ENCODE data around the gene DPM1. TPM values are rescaled to one million over a fixed set of nuclear protein-coding genes. Genes with fewer than 3 reads are reported as not detected.

The DPM1 gene
- total RNA-seq, 1 experiment from 2014 or later, result 126 TPM

DNA sequence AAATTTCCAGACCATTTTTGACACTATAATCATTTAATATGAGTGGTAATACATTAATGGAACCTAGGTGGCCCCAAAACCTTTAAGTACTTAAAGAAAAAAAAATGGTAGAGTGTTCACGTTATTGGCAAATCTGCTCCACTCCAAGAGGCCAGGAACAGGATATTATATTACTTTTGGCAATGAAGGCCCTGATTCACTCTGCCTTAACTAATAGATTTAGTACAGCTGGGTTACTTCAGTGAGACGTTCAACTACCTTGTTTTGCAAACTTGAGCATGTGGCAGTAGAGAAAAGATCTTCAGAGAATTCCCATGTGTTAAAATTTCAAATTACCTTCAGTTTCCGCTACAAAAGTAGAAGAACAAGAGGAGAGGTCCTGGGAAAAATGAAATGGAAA lies 39.9 kb downstream of the DPM1 start:
- in situ Hi-C loops (cut with HindIII; ENCODE audit: low pct_unique_long_range_greater_than_20kb, low sequenced_read_pairs), result loop anchor here (25.0 kb wide), 1 partner anchor 106 kb away; no protein-coding TSS in a partner anchor
- no peak for DNase-seq (ENCODE audit: low read depth, low spot score)

DNA sequence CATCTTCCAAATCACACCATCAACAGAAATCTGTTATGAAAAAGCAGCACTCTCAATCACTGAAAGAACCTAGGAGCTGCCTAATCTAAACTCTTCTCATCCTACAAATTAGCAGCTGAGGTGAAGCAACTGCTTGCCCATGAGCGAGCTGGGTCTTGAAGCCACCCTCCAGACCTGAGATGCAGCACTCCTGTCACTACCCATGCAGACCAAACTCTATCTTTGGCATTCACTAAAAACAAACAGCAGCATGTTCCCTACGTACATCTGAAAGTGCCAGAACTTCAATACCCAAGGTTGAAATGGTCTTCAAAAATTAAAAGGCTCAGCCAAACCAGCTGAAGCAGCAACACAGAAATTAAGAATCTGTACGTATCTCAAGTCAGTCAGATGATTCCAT lies 41.4 kb downstream of the DPM1 start:
- in situ Hi-C loops (cut with HindIII; ENCODE audit: low pct_unique_long_range_greater_than_20kb, low sequenced_read_pairs), result loop anchor here (25.0 kb wide), 1 partner anchor 105 kb away; no protein-coding TSS in a partner anchor
- no peak for DNase-seq (ENCODE audit: low read depth, low spot score)

DNA sequence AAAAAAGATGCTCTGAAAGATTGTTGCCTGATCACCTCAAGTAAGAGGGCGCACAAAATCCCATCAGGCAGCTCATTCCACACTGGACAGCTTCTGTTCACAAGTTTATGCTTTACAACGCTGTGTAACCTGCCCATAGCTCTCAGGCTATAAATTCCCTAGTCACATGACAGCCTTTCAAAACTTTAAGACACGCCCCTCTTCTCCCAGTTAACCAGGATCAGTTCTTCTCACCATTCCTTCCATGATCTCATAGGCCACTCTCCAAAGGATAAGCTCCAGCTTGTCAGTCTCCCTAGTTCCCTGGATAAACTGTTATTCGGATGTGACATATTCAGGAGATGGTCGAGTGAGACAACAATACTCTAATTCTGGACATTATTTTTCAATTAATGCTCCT lies 42.1 kb downstream of the DPM1 start:
- peak; percentile 67 for DNase-seq (ENCODE audit: low read depth, low spot score)
- in situ Hi-C loops (cut with HindIII; ENCODE audit: low pct_unique_long_range_greater_than_20kb, low sequenced_read_pairs), result loop anchor here (25.0 kb wide), 1 partner anchor 104 kb away; no protein-coding TSS in a partner anchor

DNA sequence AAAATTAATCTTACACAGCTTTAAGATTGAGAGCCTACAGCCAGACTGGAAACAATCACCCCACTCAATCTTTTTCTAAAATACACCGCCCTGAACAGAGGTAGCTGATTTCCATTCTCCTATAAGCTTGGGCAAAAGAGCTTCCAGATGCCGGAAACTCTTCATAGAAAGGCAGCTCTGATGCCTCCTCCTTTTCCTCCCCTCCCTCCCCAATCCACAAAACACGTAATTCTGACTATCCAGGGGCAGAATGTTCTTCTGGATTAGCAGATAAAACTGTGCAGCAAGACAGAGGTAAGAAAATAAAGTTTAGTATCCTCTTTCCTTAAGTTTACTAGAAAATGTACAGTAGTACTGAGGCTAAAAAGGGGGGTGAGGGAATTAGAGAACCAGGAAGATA lies 42.9 kb downstream of the DPM1 start:
- in situ Hi-C loops (cut with HindIII; ENCODE audit: low pct_unique_long_range_greater_than_20kb, low sequenced_read_pairs), result loop anchor here (25.0 kb wide), 1 partner anchor 103 kb away; no protein-coding TSS in a partner anchor
- no peak for DNase-seq (ENCODE audit: low read depth, low spot score)

DNA sequence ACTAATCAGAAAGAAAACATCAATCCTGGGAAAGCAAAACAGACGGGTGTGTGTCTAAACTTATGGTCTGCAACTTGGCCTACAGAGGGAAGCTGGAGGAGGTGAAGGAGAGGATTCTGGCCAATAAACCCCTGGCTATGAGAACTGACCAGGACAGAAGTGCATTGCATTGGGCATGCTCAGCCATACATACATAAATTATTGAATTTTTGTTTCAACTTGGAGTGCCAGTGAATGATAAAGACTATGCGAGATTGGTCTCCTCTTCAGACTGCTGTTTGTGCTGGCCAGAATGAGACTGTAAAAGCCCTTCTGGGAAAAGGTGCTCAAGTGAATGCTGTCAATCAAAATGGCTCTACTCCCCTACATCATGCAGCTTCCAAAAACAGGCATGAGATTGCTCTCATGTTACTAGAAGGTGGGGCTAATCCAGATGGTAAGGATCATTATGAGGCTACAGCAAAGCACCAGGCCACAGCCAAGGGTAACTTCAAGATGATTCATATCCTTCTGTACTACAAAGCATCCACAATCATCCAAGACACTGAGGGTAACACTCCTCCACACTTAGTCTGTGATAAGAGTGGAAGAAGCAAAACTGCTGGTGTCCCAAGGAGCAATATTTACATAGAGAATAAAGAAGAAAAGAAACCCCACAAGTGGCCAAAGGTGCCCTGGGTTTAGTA lies 44.5 kb downstream of the DPM1 start:
- DNase-seq (ENCODE audit: low read depth, low spot score), result no peak
- in situ Hi-C loops (cut with HindIII; ENCODE audit: low pct_unique_long_range_greater_than_20kb, low sequenced_read_pairs), result loop anchor here (25.0 kb wide), 1 partner anchor 102 kb away; no protein-coding TSS in a partner anchor

DNA sequence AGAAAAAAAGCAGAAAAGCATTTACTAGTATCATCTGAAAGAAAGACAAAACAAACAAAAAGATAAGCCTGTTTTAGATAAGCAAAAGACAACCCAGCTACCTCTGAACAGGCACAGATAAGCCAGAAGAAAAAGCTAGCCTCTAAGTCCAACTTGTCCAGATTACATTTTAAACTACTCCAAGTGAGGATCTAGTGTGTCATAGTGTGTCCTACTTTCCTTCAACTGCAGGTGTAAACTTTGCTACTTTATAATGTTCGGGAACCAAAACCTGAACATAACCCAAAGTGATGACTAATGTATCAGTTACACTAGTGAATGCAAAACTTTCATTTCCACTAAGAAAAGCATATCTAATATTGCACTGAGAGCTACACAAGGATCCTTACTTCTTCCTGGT lies 46.6 kb downstream of the DPM1 start:
- in situ Hi-C loops (cut with HindIII; ENCODE audit: low pct_unique_long_range_greater_than_20kb, low sequenced_read_pairs), result loop anchor here (25.0 kb wide), 1 partner anchor 99 kb away; no protein-coding TSS in a partner anchor
- DNase-seq (ENCODE audit: low read depth, low spot score), result no peak

DNA sequence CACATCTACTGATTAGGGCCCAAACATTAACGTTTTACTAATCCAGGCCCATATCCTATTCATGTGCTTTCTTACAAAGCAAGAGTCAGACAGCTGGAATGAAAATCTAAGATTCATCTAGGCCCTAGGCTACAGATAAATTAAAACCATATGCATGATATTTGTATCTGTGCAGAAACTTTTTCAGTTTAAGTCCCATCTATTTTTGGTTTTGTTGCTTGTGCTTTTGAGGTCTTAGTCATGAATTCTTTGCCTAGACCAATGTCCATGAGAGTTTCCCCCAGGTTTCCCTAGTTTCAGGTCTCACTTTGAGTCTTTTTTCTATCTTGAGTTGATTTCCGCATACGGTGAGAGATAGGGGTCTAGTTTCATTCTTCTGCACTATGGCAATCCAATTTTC lies 47.3 kb downstream of the DPM1 start:
- no peak for DNase-seq (ENCODE audit: low read depth, low spot score)
- in situ Hi-C loops (cut with HindIII; ENCODE audit: low pct_unique_long_range_greater_than_20kb, low sequenced_read_pairs), result loop anchor here (25.0 kb wide), 1 partner anchor 99 kb away; no protein-coding TSS in a partner anchor

DNA sequence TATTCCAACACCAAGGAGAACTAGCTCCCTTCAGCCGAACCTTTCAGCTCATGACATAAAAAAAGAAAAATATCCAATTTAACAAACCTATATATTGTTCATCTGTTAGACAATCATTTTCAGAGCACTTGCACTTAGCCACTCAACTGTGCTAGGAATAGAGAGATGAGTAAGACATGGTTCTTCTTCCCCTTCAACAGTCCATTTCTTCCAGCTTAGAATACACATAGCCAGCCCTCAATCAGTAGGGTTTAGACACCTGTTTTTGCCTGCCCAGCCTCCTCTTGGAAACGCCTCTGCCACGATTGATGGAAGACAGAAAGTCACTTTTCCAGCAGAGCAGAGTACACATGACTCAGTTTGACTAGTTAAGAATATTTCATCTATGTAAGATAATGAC lies 48.9 kb downstream of the DPM1 start:
- in situ Hi-C loops (cut with HindIII; ENCODE audit: low pct_unique_long_range_greater_than_20kb, low sequenced_read_pairs), result loop anchor here (25.0 kb wide), 1 partner anchor 97 kb away; no protein-coding TSS in a partner anchor
- DNase-seq (ENCODE audit: low read depth, low spot score), result no peak

DNA sequence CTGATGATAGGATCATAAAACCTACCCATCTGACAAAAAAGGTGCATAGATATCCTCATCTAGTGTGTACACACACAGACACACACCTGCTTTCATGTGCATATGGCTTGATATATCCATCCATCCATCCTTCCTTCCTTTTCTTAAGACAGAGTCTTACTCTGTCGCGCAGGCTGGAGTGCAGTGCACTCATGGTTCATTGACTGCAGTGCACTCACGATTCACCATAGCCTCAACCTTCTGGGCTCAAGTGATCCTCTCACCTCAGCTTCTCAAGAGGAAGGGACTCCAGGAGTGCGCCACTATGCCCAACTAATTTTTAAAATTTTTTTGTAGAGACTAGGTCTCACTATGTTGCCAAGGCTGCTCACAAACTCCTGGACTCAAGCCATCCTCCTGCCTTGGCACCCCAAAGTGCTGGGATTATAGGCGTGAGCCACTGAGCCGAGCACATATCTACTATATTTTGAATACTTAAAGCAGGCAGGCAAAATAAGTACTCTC lies 54.2 kb downstream of the DPM1 start:
- in situ Hi-C loops (cut with HindIII; ENCODE audit: low pct_unique_long_range_greater_than_20kb, low sequenced_read_pairs), result loop anchor here (25.0 kb wide), 1 partner anchor 92 kb away; no protein-coding TSS in a partner anchor
- no peak for DNase-seq (ENCODE audit: low read depth, low spot score)

DNA sequence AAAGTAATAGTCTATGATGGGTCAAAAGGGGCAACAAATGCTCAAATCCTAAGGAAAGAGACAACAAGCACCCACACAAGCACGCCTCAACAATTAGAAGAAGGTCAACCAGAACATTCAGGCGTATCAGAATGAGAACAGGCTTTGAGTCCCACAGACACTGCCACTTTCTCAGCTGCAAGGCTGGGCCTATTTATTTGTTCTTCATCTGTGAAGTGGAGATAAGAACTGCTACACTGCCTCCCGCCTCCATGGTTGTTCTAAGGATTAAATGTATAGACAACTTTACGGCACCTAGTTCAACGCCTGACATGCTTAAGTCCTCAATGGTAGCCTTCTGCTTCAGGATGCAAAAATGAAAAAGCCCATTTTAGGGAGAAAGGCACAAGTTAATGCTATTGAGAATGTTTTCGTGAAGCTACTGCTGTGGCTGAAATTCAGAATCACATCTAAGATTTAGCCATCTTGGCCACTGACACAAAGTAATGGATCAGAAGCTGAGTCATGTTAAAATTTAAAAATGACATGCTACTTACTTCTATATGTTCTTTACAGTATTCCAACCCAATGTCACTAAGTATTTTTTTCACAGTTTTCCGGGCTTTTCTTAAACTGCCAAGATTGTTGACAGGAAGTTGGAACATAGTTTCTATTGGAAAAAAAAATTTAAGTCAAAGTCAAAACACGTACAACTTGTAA lies 54.8 kb downstream of the DPM1 start:
- in situ Hi-C loops (cut with HindIII; ENCODE audit: low pct_unique_long_range_greater_than_20kb, low sequenced_read_pairs), result loop anchor here (25.0 kb wide), 1 partner anchor 91 kb away; no protein-coding TSS in a partner anchor
- no peak for DNase-seq (ENCODE audit: low read depth, low spot score)

DNA sequence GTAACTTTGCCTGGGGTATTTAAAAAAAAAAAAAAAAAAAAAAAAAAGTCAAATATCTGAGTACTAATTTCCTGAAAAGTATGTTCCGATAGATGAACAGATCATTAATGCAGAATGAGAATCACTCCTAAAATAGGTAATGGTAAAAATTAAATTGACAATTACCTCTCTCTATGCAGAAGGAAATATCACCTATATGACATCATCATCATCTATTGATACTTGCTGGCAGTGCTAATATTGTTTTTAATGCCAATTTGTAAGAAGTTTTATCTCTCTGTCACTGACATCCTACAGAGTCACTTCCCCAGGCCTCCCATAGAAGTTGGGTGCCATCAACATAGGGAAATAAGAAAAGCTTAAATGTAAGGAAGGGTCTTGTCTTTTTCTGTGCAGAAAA lies 57.0 kb downstream of the DPM1 start:
- in situ Hi-C loops (cut with HindIII; ENCODE audit: low pct_unique_long_range_greater_than_20kb, low sequenced_read_pairs), result loop anchor here (25.0 kb wide), 1 partner anchor 89 kb away; no protein-coding TSS in a partner anchor
- DNase-seq (ENCODE audit: low read depth, low spot score), result no peak

DNA sequence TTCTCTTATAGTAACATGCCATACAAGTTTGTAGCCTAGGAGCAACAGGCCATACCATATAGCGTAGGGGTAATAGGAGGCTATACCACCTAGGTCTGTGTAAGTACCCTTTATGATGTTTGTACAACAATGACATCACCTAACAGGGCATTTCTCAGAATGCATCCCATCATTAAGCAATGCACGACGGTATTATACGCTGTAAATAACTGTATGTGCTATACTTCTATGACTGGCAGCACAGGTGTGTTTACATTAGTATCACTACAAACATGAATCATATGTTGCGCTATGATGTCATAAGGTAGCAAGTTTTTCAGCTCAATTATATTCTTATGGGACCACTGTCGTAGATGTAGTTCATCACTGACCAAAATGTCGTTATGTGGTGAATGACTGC lies 58.1 kb downstream of the DPM1 start:
- in situ Hi-C loops (cut with HindIII; ENCODE audit: low pct_unique_long_range_greater_than_20kb, low sequenced_read_pairs), result loop anchor here (25.0 kb wide), 1 partner anchor 88 kb away; no protein-coding TSS in a partner anchor

DNA sequence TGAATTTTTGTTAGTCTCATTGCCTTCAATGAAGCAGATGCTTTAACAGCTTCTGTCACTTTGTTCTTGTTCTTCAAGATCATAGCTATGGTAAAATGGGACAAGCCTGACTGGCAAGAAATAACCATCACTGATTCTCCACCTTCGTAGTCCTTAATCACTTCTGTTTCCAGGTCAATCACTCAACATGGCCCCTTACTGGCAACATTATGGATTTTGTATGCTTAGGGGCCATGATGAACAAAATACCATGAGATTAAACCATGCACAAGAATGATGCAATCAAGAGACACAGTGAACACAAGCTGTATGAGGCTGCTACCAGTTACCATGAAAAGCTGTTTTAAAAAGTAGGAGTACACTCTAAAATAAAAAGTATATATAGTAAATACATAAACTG lies 59.9 kb downstream of the DPM1 start:
- in situ Hi-C loops (cut with HindIII; ENCODE audit: low pct_unique_long_range_greater_than_20kb, low sequenced_read_pairs), result no loop called here

More for the DNA sequence above, 58.1 kb downstream of the DPM1 start:
- DNase-seq (ENCODE audit: low read depth, low spot score), result no peak

DNA sequence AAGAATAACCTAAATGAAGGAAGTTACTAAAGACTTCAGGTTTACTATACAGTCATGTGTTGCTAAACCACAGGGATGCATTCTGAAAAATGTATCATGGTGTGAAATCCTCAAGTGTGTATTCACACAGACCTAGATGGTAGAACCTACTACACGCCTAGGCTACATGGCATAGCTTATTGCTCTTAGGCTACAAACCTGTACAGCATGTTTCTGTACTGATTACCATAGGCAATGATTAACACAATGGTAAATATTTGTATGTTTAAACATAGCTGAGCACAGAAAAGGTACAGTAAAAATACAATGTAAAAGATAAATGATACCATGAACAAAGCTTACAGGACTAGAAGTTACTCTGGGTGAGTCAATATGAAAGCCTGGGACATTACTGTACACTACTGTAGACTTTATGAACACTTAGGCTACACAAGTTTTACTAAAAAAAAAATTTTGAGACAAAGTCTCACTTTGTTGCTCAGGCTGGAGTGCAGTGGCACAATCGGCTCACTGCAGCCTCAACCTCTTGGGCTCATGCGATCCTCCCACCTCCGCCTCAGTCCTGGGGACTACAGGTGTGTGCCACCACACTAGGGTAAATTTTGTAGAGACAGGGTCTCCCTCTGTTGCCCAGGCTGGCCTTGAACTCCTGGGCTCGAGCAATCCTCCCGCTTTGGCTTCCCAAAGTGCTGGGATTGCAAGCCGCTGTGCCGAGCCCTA lies 63.1 kb downstream of the DPM1 start:
- in situ Hi-C loops (cut with HindIII; ENCODE audit: low pct_unique_long_range_greater_than_20kb, low sequenced_read_pairs), result no loop called here

More for the DNA sequence above, 59.9 kb downstream of the DPM1 start:
- DNase-seq (ENCODE audit: low read depth, low spot score), result no peak

DNA sequence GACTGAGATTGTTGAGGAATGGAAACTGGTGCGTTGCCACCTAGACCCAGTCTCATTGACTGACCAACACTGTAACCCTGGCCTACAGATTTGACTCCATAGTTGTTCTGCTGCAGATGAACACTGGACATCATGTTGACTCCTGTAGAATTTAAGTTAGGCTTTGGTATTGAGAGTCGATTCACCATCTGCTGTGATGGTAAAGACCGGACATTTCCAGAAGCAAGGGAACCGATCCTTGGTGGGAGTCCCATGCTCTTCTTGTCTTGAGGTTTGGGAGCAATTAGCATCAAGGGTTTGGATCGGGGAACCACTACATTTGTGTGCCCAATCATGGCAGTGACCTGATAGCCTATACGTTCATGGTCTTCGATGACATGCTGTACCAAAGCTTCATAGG lies 64.7 kb downstream of the DPM1 start:
- in situ Hi-C loops (cut with HindIII; ENCODE audit: low pct_unique_long_range_greater_than_20kb, low sequenced_read_pairs), result no loop called here
- no peak for DNase-seq (ENCODE audit: low read depth, low spot score)

More for the DNA sequence above, 63.1 kb downstream of the DPM1 start:
- DNase-seq (ENCODE audit: low read depth, low spot score), result no peak

DNA sequence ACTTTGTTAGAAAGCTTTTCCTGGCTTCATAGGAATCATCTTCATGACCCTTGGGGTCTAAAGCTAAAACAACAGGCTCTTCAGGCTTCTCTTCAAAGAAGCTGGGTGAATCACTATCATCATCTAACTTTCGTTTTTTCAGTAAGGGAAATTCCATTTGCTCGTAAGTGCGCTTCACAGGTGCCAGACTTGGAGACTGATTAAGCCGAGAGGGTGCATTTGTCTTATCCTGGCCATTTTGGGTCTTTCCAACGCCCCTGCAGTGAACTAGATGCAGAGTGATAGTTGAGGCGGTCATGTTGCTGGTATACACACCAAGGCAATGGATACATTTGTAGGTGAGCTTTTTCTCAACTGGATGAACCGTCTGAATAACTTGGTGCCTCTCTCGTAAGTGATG lies 65.9 kb downstream of the DPM1 start:
- DNase-seq (ENCODE audit: low read depth, low spot score), result no peak
- in situ Hi-C loops (cut with HindIII; ENCODE audit: low pct_unique_long_range_greater_than_20kb, low sequenced_read_pairs), result no loop called here

DNA sequence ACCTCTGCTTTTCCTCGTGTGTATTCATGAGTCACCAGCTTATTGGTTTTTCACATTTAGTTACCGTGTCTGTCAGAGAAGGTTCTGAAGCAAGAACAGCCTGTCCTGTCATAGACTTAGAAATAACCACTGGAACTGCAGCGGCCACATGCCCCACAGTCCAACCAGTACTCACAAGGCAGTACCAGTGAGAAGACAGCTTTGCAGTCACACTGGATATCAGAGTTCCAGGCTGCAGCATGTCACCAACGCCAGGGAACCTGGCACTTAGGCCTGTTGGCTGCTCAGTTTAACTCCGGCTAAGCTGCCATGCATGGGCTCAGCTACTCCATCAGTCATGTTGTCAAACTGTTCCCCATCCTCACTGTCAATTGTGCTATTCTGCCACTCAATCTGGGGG lies 67.2 kb downstream of the DPM1 start:
- DNase-seq (ENCODE audit: low read depth, low spot score), result no peak
- in situ Hi-C loops (cut with HindIII; ENCODE audit: low pct_unique_long_range_greater_than_20kb, low sequenced_read_pairs), result no loop called here

DNA sequence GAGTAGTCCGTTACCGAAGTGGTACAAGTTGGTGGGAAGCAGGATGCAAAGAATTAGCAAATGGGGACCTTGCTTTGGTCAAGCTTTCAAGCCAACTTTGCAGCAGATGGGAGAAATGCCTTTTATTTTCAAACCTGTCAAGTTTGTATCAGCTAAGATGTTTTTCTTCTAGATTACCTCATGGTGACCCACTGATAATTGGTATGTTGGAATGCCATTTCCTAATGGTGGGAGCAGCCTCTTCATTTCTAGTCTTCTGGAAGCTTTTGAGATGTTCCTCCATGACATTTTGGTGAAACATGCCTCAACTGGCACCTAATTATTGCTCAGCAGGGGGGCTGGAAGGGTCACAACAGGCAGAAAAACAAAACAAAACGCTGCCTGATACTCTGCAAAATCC lies 70.8 kb downstream of the DPM1 start:
- in situ Hi-C loops (cut with HindIII; ENCODE audit: low pct_unique_long_range_greater_than_20kb, low sequenced_read_pairs), result no loop called here

More for the DNA sequence above, 70.8 kb downstream of the DPM1 start:
- no peak for DNase-seq (ENCODE audit: low read depth, low spot score)
